ENCODE data around the gene EP300.
"Not testable (repeated sequence)": the region's sequence is repeated elsewhere in the genome, so short reads cannot be mapped to it uniquely, and the experiment has no call there.

Gene EP300

DNA sequence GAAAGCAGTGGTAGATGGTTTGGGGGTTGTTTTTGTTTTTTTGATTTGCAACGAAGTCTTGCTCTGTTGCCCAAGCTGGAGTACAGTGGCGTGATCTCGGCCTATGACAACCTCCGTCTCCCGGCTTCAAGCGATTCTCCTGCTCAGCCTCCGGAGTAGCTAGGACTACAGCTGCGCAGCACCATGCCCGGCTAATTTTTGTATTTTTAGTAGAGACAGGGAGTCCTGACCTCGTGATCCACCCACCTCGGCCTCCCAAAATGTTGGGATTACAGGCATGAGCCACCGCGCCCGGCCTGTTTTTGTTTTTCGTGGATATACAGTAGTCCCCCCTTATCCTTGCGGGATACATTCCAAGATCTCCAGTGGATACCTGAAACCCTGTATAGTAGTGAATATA lies 6.6 kb downstream of the EP300 start:
- Histone ChIP-seq H4K20me1 (ENCODE audit: insufficient read depth) (peaks cover 53% of the 10 kb centered on the region), H3K36me3 (ENCODE audit: insufficient read depth) (no peaks in the 10 kb centered on the region), H3K4me1 (ENCODE audit: low read depth, poor library complexity, severe bottlenecking) (peaks cover 37% of the 10 kb centered on the region), H3K9ac (no peak overlapping the region), H3K79me2 (ENCODE audit: insufficient read depth, low read depth) (peaks cover 100% of the 10 kb centered on the region), H3K27ac (no peak overlapping the region), H3K27me3 (ENCODE audit: insufficient read depth, low read depth) (no peaks in the 10 kb centered on the region), H2AFZ (ENCODE audit: low read depth) (no peak overlapping the region), H3K4me3 (IDR thresholded peaks at IDR 0.05; ENCODE audit: insufficient read depth, low read depth, low read length) (no peak overlapping the region), H3K4me2 (no peak overlapping the region)
- TF ChIP-seq, protein P1, sequence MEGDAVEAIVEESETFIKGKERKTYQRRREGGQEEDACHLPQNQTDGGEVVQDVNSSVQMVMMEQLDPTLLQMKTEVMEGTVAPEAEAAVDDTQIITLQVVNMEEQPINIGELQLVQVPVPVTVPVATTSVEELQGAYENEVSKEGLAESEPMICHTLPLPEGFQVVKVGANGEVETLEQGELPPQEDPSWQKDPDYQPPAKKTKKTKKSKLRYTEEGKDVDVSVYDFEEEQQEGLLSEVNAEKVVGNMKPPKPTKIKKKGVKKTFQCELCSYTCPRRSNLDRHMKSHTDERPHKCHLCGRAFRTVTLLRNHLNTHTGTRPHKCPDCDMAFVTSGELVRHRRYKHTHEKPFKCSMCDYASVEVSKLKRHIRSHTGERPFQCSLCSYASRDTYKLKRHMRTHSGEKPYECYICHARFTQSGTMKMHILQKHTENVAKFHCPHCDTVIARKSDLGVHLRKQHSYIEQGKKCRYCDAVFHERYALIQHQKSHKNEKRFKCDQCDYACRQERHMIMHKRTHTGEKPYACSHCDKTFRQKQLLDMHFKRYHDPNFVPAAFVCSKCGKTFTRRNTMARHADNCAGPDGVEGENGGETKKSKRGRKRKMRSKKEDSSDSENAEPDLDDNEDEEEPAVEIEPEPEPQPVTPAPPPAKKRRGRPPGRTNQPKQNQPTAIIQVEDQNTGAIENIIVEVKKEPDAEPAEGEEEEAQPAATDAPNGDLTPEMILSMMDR (conservative IDR thresholded peaks at IDR 0.05; ENCODE audit: low read depth, low read length), result no peak

DNA sequence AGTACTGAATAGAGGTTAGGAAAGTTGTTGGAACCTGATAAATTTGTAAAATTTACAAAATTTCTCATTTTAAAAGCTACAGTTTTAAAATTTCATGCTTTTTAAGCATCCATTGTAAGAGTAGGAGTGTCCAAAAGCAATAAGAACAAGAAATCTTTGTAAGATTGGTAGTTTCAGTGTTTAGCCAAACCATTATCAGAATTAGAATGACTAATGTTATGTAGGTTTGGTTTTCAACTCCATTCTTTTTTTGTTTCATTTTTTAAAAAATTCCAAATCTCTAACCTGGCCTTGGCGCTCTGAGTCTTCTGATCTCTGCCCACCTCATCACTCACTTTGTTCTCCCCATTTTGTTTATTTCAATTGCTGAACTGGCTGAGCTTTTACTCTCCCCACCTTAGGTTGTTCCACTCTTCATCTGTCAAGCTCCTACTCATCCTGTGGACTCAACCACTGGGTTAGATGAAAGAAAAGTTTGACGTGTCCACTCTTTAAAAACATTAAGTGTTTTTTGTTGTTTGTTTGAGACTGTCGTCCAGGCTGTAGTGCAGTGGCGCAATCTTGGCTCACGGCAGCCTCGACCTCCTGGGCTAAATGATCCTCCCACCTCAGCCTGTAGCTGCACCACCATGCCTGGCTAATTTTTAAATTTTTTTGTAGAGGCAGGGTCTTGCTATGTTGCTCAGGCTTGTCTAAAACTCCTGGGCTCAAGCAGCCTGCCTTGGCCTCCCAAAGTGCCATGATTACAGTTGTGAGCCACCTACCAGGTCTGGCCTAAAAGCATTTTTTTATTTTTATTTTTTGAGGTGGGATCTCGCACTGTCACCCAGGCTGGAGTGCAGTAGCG lies 14.0 kb downstream of the EP300 start:
- no peak overlapping the region for H3K4me3 ChIP-seq (IDR thresholded peaks at IDR 0.05; ENCODE audit: insufficient read depth, low read depth, low read length)
- no peaks in the 10 kb centered on the region for H3K36me3 ChIP-seq (ENCODE audit: insufficient read depth)
- no peak overlapping the region for H3K4me2 ChIP-seq
- TF ChIP-seq, protein P1 (conservative IDR thresholded peaks at IDR 0.05; ENCODE audit: low read depth, low read length), result no peak
- H3K4me1 ChIP-seq (ENCODE audit: low read depth, poor library complexity, severe bottlenecking), result peaks cover 26% of the 10 kb centered on the region
- H3K27me3 ChIP-seq (ENCODE audit: insufficient read depth, low read depth), result no peaks in the 10 kb centered on the region
- peaks cover 99% of the 10 kb centered on the region for H3K79me2 ChIP-seq (ENCODE audit: insufficient read depth, low read depth)
- H2AFZ ChIP-seq (ENCODE audit: low read depth), result no peak overlapping the region
- 0 out of 2 replicates have a peak, but pooled peaks cover 31% of the 10 kb centered on the region for H4K20me1 ChIP-seq (ENCODE audit: insufficient read depth)
- no peak overlapping the region for H3K27ac ChIP-seq
- no peak overlapping the region for H3K9ac ChIP-seq

DNA sequence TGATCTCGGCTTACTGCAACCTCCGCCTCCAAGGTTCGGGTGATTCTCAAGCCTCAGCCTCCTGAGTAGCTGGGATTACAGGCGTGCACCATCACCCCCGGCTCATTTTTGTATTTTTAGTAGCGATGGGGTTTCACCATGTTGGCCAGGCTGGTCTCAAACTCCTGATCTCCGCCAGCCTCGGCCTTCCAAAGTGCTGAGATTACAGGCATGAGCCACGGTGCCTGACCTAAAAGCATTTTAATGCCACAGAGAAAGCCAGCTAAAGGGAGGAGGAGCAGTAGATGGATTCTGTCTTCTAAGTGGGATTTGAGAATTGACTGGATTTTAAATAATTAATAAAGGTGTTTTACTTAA lies 14.6 kb downstream of the EP300 start:
- H3K27me3 ChIP-seq (ENCODE audit: insufficient read depth, low read depth); H3K4me2 ChIP-seq; H3K27ac ChIP-seq; H2AFZ ChIP-seq (ENCODE audit: low read depth); H3K4me3 ChIP-seq (IDR thresholded peaks at IDR 0.05; ENCODE audit: insufficient read depth, low read depth, low read length); H3K9ac ChIP-seq; H3K36me3 ChIP-seq (ENCODE audit: insufficient read depth): not testable (repeated sequence)
- Histone ChIP-seq H3K4me1 (ENCODE audit: low read depth, poor library complexity, severe bottlenecking) (peaks cover 26% of the 10 kb centered on the region), H4K20me1 (ENCODE audit: insufficient read depth) (0 out of 2 replicates have a peak, but pooled peaks cover 27% of the 10 kb centered on the region), H3K79me2 (ENCODE audit: insufficient read depth, low read depth) (peaks cover 99% of the 10 kb centered on the region)

DNA sequence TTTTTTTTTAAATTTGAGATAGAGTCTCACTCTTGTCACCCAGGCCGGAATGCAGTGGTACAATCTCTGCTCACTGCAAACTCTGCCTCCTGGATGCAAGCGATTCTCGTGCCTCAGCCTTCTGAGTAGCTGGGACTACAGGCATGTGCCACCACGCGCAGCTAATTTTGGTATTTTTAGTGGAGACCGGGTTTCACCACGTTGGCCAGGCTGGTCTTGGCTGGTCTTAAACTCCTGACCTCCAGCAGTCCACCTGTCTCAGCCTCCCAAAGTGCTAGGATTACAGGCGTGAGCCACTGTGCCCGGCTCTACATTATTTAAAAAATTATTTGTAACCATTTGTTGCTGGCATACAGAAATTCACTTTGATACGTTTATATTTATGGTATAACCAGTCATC lies 18.6 kb downstream of the EP300 start:
- H3K27ac ChIP-seq, result no peak overlapping the region
- peaks cover 16% of the 10 kb centered on the region; the same call in 1 of the 2 replicates for H4K20me1 ChIP-seq (ENCODE audit: insufficient read depth)
- peaks cover 7% of the 10 kb centered on the region for H3K4me1 ChIP-seq (ENCODE audit: low read depth, poor library complexity, severe bottlenecking)

More for the DNA sequence above, 18.6 kb downstream of the EP300 start:
- Histone ChIP-seq H3K9ac (no peak overlapping the region), H2AFZ (ENCODE audit: low read depth) (no peak overlapping the region), H3K27me3 (ENCODE audit: insufficient read depth, low read depth) (no peaks in the 10 kb centered on the region), H3K4me3 (IDR thresholded peaks at IDR 0.05; ENCODE audit: insufficient read depth, low read depth, low read length) (no peak overlapping the region), H3K36me3 (ENCODE audit: insufficient read depth) (0 out of 2 replicates have a peak, but pooled peaks cover 3% of the 10 kb centered on the region), H3K4me2 (no peak overlapping the region), H3K79me2 (ENCODE audit: insufficient read depth, low read depth) (peaks cover 98% of the 10 kb centered on the region)
- TF ChIP-seq, protein P1 (conservative IDR thresholded peaks at IDR 0.05; ENCODE audit: low read depth, low read length), result no peak
